GM21390 (cell line): ENCODE results near the gene HEMK1.
A peak's percentile ranks its signal among the peaks of the same experiment; 100 is the strongest.

Experiments
- ATAC-seq: cut with Tn5 transposase; IDR thresholded peaks from one replicate; pipeline ENCODE4 v1.9.1; 2021; ENCODE audit not compliant: unreplicated experiment

HEMK1 gene

DNA sequence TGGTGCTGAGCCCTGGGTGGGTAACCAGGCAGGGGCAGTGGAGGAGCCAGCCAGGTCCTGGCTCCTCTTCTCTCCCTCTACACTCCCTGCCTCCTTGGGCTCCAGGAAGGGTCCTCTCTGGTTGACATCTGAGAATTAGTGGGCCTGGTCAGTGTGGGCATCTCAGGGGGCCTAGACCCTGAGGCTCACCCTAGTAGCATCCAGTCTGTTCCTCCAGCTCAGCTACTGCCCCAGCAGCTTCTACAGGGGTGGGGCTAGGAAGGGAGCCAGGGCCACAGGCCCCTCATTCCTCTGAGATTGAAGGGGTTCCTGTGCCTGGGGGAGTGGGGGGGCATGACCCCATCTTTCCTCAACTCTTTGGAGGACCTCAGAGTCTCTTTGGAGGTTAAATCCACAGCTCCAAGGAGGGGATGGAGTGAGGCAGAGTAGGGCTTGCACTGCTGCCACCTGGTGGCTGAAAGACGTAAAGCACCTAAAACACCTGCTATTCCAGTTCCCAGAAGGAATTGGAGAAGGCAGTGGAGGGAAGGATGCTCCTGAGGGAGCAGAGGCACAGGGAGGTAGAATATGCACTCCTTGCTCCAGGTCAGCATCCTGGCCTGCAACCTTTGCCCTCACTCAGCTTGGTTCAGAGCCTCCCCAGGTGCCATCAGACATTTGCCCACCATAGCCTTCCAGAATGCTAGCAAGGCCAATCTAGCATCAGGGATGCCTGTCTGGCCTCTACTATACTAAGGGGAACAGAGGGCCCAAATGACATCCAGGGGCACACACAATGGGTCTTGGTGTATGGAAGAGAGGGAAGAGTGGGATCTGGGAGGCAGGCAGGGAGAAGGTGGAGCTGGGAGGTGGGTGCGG is 26.9 kb upstream of the HEMK1 start:
- no peak for ATAC-seq

DNA sequence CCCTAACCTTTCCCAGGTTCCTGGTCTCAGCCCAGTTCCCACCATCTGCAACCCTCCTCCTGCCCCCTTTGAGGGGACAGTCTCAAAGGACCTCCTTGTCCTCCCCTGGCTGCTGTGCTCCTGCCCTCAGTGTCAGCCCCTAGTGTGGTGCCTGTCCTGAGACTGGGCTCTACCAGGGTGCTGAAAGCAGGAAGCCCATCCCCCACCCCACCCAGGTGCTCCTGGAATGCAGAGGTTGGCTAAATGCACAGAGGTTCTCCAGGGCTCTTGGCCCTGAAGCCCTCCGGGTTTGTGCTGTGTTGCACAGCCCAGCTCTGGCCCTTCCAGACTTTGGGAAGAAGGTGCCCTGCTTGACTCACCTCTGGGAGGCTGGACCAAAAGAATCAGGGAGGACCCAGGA is 23.5 kb upstream of the HEMK1 start:
- ATAC-seq, result no peak

DNA sequence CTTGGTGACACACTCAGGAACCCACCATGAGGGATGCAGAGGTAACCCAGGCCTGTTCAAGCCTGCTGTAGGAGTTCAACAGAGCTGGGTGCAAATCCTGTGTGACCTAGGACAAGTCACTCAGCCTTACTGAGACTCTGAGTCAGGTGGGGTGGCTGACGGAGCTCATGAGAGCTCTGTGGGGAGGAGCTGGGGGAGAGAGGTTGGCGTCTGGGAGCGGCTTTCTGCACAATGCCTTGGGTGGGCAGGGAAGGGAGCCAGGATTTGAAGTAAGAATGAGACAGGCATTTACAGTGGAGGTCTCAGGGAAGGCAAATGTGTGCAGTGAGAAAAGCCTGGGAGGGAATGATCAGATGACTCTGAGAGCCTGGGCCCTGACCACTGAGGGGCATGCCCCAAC is 20.1 kb upstream of the HEMK1 start:
- ATAC-seq, result no peak

DNA sequence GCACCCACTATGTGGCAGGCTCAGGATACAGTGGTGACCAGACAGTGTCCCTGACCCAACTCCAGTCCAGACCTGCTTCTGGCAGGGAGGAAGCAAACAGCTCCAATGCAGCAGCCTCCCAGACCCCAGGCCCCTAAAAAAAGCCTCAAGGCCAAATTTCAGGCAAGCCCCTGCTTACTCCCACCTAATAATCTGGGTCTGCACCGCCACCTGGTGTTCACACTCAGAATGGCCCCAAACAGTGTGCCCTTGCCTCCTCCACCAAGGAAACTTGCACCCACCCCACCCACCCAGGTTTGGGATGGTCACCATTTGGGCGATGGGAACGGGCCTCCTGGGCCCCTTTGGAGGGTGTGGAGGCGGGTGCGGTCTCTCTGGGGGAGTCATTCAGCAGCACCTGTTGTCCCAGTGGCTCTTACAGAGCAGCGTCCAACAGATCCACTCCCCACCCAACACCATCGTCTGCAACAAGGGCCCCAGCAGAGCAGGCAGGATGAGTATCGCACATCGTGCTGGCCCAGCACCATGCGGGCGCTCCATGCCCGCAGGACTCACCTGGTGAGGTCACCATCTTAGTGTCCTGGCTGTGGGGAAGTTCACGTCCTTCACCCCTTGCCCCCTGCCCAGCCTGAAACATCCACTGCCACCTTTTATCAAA is 19.1 kb upstream of the HEMK1 start:
- ATAC-seq, result no peak

DNA sequence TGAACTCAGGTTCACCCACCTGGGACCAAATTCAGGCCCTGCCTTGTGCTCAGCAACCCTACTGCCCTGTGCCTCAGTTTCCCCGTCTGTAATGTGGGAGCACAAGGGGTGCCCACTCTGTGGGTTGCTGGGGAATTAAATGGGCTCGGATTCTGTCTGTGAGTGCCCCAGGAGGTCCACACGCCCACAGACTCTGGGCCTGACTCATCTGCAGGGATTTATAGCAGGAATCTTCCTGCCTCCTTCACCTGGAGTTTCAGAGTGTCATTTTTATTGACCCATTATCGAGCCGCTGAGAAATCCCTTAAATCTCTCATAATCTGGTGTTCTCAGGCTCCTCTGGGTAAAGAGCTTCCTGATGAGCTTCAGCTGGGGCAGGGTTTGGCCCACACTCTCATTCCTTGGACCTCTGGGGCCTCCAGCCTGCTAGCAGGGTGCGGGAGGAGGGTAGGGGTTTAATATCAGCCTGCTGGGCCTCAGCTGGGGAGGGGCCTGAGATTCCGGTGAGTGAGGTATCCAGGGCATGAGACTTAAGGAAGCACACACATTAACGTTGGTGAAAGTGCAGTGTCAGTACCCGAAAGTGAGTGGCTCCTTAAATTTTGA is 18.2 kb upstream of the HEMK1 start:
- no peak for ATAC-seq

DNA sequence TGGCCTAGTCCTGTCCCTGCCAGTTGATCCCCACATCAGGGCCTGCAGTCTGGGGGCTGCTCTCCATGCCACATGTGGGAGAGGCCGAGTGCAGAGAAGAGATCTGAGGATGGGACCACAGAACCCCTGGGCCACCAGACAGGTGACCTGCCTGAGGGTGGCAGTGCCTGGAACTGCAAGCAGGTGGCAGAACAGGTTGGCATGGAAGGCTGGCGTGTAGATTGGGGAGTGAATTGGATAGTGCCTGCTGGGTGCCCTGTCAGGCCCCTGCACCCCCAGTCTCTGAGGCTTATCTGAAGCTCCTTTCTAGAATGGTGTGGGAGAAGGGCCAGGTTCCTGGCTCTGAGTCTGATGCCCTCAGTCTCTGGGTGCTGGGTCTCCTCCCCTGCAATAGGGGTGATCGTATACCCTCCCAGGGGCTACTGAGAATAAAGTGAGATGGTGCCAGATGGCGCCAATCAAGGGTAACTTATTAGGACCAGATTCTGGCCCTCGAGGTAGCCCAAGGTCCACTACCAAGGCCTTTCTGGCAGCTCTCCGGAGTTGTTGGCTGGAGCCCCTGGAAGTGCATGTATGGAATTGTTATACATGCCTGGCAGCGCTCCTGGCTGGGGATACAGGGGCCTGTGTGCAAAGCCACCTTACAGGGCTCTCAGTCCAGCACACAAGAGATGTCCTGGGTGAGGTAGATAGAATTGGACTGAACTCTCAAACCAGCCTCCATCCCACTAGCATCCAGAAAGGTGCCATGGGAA is 17.5 kb upstream of the HEMK1 start:
- ATAC-seq, result no peak

DNA sequence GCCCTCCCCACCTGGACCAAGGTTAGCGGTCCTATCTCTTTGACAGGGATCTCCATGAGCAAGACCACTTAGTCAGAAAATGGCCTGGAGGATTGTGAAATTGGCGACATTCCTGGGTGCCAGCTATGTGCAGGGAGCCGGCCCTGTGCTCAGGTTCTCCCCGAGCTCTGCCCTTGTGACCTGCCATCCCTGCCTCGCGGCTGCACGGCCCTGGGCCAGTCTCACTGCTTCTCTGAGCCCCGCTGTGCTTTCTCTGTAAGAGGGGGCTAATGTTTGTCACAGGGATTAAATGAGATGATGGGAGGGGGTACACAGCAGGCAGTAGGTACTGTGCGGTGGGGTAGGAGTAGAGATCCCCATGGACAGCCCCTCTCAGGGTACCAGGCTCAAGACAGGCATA is 16.7 kb upstream of the HEMK1 start:
- no peak for ATAC-seq

DNA sequence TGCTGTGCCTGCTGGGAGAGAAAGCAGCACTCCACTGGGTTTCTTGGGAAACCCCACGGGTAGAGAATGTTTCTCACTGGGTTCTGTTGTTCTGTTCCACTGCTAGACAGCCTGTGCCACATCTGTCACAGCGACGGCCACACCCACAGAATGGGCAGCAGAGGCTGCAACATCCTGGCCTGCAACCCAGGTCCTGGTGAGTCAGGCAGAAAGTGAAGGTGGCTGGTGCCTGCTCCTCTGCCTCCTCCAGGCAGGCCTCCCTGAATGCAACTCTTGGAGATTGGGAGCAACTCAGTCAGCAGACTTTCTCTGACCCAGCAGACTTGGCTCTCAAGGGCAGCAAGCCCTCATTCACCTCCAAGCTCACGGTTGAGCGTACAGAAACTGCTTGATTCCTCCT is 14.8 kb upstream of the HEMK1 start:
- no peak for ATAC-seq

DNA sequence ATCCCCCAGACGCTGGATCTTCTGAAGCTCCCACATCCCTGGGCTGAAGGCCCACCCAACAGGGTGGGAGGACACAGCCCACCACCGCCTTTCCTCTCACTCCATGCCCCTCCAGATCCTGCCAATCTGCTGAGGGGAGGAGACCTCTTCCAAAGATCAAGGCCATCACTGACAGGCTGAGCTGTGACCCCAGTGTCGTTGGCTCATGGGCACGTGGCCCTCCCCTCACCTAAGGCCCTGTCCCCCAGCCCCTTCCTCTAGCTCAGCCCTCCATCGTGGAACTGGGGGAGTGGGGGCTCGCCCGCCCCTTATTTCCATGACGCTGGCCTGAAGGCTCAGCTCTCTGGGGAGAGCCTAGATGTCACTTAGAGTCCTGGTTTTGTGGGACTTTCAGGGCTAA is 12.2 kb upstream of the HEMK1 start:
- ATAC-seq, result no peak

DNA sequence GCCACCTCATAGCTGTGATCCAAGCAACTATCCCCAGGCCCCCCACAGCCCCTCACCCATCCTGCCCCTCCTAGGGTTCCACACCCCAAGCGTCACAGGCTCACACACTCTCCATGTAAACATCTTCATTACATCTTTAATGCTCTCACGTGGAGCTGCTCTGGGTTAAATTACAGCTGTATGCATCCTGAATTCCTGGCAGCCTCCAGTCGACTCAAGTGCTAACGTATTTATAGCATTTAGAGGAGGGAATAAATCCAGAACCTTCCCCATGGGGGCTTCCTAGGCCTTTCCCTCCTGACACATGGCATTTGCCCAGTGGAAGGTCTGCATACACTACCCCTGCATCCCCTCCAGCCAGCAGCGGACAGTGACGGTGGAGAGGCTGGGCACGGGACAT is 11.4 kb upstream of the HEMK1 start:
- ATAC-seq, result no peak

DNA sequence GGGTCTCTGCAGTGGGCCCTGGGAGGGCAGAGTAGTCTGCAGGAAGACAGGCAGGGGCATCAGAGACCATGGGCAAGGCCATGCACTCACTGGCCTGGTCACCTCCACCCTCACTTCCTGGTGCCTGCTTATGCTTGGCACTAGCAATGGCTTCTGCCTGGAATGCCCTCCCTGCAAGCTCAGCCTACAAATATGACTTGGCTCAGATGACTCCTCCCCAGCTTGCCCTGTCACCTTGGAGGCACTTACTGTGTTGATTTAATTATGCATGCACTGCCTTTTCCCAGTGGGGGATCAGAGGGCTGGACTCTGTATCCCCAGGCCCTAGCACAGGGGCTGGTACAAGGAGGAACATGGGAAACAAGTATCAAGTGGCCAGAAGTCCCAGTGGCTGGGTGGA is 9.6 kb upstream of the HEMK1 start:
- no peak for ATAC-seq

DNA sequence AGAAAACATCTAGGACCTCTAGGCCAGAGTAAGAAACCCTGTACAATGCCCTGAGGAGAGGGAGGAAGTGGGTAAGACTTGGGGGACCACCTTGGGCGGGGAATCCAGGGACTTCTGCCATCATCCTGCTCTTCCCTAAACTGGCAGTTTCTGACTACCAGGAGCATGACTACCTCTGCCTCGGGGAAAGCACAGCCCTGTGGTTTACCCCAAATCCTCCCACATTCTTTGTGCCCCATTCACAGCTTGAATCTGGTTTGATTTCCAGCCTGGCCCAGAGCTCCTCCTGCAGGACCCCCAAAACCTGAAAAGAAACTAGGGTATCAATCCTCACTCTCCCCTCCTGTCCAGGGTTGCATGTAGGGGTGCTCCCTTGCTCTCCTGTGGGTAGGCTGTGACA is 6.5 kb upstream of the HEMK1 start:
- no peak for ATAC-seq

DNA sequence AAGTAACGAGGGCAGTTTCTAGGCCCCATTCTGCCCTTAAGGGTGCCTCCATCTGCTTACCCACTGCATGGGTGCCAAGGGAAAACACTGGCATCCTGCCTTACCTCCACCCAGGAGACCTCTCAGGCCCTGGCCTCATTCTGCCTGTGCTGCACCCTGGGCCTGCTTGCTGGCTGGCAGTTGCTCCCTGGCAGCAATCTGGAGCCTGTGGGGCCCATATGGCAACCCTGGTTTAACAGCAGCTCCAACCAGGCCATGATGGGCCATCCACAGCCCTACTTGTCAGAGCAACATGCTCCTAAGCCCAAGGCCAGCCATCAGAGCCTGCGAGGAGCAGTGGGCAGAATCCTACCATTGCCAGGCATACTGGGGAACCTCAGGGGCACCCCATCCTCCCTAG is 5.5 kb upstream of the HEMK1 start:
- ATAC-seq, result no peak

DNA sequence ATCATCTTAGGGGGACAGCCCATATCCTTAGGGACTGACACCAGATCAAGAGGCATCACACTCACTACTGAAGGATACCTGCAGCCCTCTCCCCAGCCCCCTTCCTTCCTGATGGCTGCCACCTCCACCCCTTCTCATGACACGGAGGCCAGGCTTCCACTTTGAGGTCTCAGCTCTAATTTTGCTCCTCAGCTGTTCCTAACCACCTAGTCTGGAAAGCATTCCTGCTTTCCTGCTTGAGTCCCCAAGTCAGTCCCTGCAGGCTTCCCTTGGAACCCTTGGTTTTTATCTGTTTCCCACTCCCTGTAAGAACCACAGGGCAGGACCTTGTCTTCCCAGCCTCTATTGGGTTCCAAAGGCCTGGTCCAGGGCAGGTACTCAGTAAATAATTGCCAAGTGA is 5.0 kb upstream of the HEMK1 start:
- ATAC-seq, result no peak

DNA sequence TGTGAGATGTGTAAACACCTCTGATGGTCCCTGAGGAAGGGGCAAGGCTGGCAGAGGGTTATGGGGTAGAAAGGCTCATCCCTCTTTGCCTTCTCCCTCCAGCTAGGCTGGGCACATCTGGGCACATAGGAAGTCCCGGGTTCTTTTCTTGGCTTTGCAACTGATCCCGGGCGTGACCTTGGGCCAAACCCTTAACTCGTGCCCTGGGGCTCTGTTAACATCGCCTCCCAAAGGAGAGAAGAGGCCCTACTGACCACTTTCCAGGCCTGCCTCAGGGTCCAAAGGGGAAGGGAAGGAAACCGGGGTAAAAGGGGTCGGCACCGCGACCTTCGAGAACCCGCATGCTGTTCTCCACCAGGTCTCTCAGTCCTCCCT is 2.3 kb upstream of the HEMK1 start:
- no peak for ATAC-seq

DNA sequence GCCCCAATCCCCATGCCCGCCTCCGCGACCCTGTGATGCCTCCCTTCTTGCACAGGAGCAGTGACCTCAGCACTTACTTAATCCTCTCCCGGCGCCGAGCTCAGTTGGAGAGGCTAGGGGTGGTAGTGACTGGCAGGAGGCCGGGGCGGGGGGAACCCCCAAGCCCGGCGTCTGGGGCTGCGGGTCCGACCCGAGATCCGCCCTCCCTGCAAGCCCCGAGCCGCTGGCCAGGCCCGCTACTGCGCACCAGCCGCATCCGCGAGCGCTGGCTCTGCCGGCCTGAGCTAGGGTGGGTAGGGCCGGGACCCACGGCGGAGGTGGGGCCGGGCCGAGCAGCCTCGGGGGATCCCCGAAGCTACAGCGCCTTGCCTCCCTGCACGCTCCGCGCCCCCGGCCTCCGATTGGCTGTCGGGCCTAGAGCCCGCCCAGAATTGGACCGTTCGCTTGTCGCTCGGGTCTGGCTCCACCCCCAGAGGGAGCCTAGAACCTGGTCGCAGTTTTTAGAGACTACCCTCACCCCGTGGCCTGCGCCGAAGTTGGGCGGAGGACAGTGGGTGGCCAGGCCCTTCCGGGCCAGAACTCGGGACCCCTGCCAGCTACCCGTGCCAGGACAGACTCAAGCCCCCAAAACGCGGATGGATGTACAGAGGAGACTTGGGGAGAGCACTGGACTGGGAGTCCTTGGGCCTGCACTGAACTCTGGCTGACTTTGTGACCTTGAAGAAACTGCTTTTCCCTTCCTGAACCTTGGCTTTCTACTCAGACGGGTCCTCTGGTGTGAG is 1.7 kb upstream of the HEMK1 start, which contains the start of gene C3orf18:
TSS of gene C3orf18 (minus strand) at position 362 of the 782 bp plus-strand sequence. CDS start 2,048 bp downstream, outside the sequence.
- ATAC-seq, result peak; percentile 82

DNA sequence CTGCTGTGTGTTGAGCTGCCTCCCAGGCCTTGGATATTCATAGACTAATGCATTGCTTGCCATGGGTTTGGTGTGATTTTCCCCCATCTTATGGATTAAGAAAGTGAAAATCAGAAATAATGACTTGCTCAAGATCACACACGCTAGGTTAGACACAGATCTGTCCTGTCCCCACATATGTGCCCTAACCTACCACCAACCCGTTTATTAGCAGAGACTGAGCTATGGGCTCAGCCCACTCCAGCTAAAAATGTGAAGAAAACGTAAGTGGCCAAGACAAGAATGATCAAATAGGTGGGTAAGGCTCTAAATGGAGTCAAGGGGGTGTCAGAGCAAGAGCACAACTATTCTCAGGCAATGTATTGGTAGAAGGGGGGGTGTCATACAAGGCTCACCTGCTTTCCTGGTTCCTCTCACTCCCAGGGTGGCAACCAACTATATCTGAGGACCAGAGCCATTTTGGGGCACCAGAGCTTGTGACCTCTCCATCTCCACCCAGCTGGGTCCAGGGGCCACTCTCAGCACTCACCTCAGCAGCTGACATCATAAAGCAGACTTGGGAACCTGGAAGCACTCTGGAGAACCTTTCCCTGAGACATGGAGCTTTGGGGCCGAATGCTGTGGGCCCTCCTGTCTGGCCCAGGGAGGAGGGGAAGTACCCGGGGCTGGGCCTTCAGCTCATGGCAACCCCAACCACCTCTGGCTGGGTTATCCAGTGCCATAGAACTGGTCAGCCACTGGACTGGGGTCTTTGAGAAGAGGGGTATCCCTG is 1.4 kb downstream of the HEMK1 start:
- no peak for ATAC-seq

DNA sequence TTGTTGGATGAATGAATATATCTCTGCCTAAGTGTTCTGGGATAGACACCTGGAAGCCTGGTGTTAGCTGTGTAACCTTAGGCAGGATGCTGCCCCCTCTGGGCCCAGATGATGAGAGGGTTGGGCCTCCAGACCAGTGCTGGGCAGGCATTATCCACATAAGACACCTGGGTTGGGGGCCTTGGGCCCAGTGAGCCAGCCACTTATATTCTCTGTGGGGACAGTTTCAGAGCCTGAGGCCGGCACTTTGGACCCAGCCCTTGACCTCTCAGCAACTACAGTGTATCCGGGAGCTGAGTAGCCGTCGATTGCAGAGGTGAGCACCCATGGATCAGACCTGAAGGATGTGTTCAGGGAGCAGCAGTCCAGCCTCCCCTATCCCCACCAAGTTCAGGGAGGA is 2.2 kb downstream of the HEMK1 start:
- no peak for ATAC-seq

DNA sequence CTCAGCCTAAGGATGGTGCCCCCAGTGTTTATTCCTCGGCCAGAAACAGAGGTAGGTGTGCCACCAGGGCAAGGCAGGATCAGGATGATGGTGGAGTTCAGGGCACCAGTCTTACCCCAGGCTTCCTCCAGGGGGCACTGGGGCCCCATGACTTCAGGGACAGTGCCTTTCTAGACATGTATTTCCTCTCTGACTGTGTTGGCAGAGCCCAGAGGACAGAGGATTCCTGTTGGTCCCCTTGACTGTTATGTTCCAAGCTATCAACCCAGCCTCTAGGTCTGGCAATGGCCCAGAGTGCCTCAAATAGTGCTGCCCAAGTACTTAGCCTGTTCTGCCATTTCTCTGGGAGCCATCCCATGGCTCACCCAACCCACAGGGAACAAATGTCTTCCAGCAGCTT is 2.8 kb downstream of the HEMK1 start:
- ATAC-seq, result no peak

DNA sequence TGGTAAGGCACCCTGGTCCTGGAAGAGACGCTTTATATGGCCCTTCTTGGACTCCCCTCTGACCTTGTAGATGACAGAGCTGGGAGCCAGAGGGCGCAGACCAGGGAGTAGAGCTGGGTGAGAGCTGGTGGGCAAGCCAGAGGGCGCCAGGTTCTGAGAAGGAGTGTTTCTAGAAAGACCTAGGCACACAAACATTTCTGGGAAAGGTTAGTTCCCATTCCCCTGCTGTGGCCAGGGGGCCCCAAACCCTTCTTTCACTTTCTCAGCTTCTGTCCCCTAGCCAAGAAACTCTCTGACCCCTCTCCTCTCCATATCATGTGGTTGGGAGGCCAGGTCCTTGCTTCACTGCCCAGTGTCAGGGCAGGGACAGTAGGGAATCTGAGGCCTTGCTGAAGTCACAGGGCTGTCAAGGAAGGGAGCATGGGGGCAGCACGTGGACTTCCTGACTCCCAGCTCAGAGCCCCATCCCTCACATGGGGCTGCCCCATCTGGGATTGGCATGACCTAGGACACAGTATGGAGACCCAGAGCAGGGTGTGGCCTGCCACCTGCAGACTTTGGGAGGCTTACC is 3.6 kb downstream of the HEMK1 start:
- ATAC-seq, result no peak
